Subcutaneous adipose tissue (tissue), 4 donors: ENCODE measurements around the gene ZNF213. TPM values are rescaled to one million over a fixed set of nuclear protein-coding genes. Genes with fewer than 3 reads are reported as not detected.

Experiments used
- total RNA-seq, 4 donors: library from RNA; depleted of rRNA; stranded (reverse); fragments of >200 nt; gene quantifications; one replicate each; pipeline ENCODE4 v1.1.0, GENCODE V29; 2016
- TF ChIP-seq, protein P1 (sequence below): fragments of 450-650 bp; IDR thresholded peaks from one replicate; pipeline ENCODE4 v1.5.1; 2016; ENCODE audit warnings: low read depth, mild to moderate bottlenecking, control low read depth, antibody characterized with exemption, moderate library complexity

Gene ZNF213
- total RNA-seq, 4 donors from 2014 or later: 1.1 to 13.4 (median 5.0) TPM

DNA sequence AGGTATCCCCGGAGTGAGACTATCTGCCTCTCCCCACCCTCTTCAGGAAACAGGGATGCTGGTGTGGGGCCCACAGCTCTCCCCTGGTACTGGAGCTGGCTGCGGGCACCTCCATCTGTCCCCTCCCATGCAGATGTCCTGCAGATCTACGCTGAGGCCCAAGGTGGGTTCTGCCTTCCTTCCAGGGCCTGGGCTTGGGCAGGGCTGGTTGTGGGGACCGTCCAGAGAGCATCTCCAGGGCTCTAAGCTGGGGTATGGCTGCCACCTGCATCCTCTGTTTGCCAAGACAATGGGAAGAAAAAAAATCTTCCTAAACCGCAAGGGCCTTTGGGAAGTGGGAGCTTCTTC, 12.9 kb downstream of the ZNF213 start:
- TF ChIP-seq, protein P1, sequence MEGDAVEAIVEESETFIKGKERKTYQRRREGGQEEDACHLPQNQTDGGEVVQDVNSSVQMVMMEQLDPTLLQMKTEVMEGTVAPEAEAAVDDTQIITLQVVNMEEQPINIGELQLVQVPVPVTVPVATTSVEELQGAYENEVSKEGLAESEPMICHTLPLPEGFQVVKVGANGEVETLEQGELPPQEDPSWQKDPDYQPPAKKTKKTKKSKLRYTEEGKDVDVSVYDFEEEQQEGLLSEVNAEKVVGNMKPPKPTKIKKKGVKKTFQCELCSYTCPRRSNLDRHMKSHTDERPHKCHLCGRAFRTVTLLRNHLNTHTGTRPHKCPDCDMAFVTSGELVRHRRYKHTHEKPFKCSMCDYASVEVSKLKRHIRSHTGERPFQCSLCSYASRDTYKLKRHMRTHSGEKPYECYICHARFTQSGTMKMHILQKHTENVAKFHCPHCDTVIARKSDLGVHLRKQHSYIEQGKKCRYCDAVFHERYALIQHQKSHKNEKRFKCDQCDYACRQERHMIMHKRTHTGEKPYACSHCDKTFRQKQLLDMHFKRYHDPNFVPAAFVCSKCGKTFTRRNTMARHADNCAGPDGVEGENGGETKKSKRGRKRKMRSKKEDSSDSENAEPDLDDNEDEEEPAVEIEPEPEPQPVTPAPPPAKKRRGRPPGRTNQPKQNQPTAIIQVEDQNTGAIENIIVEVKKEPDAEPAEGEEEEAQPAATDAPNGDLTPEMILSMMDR: no peak

DNA sequence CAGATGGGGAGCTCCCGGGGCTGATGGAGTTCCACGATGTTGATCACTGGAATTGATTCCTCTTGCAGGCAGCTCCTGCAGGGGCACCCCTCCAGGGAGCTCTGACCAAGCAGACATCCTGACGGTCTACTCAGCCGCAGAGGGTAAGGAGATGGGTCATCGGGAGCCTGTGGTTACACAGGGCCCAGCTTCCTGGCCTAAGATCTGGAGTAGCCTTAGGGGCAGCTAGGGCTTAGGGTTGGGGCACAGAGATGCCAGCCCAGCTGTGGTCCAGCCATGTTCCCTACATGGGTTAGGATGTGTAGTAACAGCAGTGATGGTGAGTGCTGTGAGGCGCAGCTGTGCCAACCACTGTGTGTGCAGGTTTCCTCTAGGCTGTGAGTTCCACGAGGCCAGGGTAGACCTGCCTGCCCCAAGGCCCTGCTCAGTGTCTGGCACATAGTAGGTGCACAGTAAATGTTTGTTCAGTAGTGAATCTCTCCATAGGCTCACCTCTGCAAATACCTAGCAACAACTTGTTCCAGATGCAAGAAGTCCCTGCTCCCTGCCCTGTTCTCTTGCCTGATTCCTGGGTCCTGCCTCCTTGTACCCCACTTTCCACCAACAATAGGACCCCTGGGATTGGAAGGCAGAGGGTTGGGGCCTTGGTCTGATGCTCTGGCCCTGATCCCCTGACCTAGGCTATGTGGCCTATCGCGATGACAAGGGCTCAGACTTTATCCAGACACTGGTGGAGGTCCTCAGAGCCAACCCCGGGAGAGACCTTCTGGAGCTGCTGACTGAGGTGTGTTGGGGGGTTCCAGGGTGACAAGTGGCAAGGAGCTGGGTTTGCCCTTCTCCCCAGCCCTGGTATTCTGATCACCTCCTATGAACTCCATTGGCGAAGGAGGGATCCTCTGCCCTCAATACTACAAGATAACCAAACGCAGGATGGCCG, 13.7 kb downstream of the ZNF213 start:
- TF ChIP-seq, protein P1: no peak

DNA sequence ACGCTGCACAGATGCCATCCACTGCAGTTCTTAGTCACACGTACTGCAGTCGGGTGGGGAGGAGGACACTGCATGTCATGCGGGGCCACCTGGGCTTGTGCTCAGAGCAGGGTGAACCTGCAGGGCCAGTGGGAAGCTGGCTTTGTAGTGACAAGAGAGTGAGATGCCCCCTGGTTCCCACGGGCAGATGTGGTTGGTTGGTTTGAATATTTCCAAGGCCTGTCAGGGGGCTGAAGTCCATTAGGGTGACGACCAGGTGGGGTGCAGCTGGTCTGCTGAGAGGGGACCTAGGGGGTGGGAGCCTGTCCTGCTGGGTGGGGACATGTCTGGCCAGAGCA, 14.3 kb downstream of the ZNF213 start:
- TF ChIP-seq, protein P1: no peak

DNA sequence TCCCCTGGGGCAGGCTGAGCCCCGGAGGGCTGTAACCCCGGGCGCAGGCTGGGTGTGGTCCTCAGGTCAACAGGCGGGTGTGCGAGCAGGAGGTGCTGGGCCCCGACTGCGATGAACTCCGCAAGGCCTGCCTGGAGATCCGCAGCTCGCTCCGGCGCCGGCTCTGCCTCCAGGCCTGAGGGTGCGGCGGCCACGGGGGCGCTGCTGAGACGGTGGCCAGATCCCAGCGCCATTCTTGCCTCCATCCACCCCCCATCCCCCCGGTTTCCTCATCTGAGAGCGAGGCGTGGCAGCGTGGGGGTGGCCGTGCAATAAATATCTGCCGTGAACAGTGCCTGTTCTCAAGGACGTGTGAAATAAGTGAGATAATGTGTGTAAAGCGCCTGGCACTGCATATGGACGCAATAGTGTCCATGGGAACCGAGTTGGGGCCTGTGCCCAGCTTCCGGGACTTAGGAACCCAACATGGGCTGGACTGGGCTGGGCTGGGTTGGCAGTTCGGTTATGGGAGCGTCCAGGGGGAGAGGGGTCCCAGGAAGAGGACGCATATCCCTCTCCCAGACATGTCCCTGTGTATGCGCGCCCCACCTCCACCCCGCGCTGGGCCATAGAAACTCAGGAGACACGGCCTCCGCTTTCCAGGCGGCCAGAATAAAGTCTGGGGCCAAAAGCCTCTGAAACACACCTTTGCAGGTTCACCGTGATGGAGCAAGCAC, 15.0 kb downstream of the ZNF213 start:
- TF ChIP-seq, protein P1: no peak

DNA sequence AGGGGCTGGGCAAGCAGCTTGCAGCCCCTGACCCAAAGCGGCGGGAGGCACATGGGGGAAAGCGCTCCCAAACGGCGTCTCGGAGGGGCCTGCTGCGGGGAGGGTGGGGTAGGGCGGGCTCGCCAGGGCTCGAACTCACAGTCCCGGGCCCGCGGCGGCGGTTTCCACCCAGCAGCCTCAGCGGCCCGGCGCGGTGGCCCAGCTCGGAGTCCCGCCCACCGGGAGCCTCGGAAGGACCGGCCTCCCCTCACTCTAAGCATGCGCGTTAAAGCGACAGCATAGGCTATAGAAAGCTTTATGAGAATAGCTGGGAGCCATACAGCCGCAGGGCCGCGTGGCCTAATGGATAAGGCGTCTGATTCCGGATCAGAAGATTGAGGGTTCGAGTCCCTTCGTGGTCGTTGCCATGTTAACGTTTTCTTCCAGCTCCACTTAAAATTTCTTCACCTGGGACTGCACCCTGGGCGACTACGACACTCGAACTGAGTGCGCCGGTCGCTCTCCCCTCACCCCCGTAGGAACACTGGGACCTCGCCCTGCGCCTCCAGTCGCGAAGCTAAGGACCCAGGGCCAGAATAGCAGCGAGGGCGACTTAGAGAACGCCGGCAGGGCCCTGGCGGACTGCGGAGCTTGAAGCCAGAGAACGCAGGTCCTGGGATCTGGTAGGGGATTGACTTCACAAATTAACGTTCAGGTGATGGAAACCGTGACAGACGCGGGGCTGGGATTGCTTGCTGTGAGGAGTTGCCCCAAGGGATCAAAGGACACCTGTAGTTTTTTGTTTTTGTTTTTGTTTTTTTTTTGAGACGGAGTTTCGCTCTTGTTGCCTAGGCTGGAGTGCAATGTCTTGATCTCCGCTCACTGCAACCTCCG, 15.8 kb downstream of the ZNF213 start:
- TF ChIP-seq, protein P1: no peak

DNA sequence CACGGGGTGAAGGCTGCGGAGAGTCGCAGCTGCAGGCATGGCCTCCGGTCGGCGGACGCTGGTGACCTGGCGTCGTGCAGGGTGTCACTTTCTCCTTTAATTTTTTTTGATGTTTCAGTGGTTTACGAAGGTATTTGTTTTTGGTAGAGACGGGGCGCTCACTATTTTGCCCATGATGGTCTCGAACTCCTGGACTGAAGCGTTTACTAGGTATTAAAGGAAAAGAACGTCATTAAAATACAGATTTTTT, 17.1 kb downstream of the ZNF213 start:
- TF ChIP-seq, protein P1: no peak
